AG09319 (cell line): ENCODE measurements around the gene CAPN12.

ENCODE experiments used
- DNase-seq: peaks from one replicate; pipeline ENCODE4 v3.0.0-alpha.2; 2010; ENCODE audit warnings: low read depth; ENCODE audit errors: extremely low read depth
- TF ChIP-seq, protein P1 (sequence below): IDR thresholded peaks from 2 replicates; pipeline ENCODE4 v1.5.1; 2011; ENCODE audit warnings: low read depth, mild to moderate bottlenecking, inconsistent platforms, low read length, moderate library complexity

Gene CAPN12

DNA sequence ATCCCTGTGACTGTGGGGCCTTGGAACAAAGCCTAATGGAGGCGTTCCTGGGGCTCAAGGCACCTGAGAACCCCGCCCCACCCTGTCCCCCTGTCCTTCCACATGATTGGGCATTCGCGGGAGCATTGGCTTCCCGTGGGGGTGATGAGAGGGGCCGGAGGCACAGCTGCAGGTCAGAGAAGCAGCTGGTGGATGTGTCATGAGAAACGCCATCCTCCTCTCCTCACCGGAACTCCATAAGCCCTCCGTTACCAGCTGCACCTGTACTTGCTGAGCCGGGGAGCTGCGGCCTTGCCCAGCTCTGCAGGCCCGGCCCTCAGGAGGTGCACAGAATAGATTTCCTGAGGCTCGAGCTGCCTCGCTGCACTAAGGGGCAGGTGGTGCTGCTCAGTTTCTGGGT lies 42.0 kb downstream of the CAPN12 start:
- TF ChIP-seq, protein P1, sequence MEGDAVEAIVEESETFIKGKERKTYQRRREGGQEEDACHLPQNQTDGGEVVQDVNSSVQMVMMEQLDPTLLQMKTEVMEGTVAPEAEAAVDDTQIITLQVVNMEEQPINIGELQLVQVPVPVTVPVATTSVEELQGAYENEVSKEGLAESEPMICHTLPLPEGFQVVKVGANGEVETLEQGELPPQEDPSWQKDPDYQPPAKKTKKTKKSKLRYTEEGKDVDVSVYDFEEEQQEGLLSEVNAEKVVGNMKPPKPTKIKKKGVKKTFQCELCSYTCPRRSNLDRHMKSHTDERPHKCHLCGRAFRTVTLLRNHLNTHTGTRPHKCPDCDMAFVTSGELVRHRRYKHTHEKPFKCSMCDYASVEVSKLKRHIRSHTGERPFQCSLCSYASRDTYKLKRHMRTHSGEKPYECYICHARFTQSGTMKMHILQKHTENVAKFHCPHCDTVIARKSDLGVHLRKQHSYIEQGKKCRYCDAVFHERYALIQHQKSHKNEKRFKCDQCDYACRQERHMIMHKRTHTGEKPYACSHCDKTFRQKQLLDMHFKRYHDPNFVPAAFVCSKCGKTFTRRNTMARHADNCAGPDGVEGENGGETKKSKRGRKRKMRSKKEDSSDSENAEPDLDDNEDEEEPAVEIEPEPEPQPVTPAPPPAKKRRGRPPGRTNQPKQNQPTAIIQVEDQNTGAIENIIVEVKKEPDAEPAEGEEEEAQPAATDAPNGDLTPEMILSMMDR = no peak
- DNase-seq = no peak

DNA sequence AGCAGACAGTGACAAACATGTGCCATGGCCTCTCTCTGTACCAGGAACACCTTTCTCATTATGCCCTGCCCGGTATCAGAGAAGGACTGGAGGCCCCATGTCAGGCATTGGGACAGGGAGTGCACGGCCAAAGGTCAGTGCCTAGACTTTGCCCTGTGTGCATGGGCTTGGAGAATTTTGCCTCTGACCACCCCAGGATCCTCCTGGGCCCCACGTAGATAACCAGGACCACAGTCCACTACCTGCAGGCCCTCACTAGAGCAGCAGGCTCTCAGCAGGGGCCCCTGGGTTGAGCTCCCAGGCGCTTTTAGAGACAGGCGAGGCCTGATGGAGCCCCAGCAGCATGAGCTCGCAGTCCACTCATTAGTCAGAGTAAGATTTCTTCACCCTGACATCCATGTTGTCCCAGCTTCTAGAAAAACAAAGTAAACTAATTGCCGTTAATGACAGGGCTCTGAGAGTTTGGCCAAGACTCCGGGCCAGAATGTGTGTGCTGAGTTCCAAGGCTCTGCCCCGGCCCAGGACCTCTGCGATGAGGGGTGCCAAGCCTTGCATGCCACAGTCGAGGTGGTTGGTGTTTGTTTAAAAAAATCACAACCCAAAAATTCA lies 42.7 kb downstream of the CAPN12 start:
- DNase-seq = no peak
- TF ChIP-seq, protein P1 = no peak

DNA sequence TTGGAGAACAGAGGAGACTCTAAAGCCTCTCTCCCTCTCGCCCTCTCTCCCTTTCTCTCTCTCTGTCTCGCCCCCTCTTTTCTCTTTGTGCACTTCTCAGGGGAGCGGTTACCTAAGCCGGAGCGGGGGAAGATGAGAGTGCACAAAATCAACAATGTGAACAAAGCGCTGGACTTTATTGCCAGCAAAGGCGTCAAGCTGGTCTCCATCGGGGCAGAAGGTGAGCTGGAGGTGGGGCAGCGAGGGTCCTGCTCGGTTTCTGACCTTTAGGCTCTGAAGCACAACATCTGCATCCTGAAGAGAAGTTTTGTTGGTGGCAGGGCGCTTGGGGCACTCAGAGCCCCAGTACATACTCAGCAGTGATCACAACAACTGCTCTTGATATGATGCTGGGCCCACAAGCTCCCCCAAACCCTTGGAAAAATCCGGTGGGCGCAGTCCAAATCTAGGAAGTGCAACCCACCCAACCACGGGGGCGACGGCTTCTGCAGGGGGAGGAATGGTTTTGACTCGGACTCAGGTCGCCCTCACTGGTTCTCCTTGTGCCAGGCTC lies 43.3 kb downstream of the CAPN12 start:
- no peak for DNase-seq
- TF ChIP-seq, protein P1 = no peak

DNA sequence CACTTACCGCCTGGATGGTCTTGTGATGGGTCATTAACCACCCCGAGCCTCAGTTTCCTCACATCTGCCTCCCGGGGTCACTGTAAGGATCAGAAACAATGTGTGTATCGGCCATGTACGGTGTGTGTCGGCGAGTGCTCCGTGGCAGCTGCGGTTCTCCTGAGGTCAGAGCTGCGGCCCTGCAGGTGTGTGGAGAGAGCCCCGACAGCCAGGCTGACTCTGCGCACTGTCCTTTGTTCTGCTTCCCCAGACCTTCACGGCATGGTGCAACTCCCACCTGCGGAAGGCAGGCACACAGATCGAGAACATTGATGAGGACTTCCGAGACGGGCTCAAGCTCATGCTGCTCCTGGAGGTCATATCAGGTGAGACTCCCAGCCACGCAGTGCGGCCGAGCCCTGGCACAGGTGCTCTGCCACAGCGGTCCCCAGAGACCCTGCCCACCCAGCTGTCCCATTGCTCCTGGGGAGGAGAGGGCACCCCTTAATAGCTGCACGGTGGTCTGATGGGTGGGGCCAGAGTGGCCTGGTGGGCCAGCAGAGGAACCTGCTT lies 43.8 kb downstream of the CAPN12 start:
- TF ChIP-seq, protein P1 = no peak
- no peak for DNase-seq

DNA sequence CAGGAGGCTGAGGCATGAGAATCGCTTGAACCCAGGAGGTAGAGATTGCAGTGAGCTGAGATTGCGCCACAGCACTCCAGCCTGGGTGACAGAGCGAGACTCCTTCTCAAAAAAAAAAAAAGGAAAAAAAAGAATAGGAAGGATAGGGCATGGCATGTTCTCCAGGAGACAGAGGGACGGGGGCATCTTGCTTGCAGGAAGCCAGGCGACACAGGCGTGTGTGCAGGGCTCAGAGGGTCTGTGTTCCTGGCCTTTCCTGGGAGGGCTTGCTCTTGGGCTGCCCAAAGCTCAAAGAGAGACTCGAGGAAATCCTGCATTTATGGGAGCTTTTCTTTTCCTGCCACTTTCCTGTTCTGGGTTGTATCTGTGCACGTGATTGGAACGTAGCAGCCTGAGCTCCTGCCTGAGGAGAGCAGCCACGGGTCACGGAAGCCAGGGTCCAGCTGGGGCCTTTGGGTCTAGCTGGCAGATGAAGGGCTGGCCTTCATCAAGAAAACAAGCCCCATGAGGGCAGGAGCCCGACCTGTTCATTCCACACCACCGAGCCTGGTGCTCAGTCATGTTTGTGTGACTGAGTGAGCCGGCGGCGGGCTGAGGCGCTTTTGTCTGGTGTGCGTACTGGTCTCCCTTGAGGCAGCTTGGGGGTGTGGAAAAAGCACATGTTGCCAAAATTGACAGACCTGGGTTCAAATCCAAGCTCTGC lies 44.5 kb downstream of the CAPN12 start:
- TF ChIP-seq, protein P1 = no peak
- DNase-seq = no peak

DNA sequence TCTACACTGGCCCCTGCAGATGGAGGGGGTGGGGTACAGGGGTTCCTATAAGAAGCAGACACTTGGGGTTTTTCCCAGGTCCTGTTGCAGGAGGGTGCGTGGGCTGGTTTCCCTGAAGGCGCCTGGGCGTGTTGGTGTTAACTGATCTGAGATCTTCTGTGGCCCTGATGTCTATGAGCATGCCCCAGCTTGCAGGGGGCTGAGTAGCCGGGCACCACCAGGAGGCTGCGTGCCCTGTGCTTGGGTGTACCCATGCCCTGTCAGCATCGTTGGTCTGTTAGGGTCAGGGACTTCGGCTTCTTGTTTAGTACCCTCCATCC lies 45.3 kb downstream of the CAPN12 start:
- TF ChIP-seq, protein P1 = no peak
- no peak for DNase-seq
